GM19397 (cell line): ENCODE results near the gene ZNF787.
A peak's percentile ranks its signal among the peaks of the same experiment; 100 is the strongest.

Experiments used
- ATAC-seq: cut with Tn5 transposase; IDR thresholded peaks from one replicate; pipeline ENCODE4 v1.9.1; 2021; ENCODE audit warnings: mild to moderate bottlenecking, moderate library complexity; ENCODE audit not compliant: unreplicated experiment

ZNF787 gene

DNA sequence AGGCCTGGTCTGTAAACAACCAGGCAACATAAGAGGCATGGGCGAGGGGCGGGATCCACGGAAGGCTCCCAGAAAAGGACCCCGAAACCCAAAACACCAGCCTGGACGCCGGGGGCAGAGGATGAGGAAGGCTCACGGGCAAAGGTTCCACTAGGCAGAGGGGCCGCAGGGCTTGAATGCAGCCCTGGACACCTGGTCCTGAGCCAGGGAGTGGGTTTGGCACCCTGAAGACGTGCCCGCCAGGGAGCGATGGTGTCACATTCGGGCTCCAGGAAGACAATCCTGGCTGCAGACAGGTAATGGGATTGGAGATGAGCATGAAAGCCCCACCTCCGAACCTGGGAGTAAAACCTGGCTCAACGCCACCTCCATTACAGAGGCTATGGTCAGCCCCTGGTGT is 31.8 kb downstream of the ZNF787 start:
- no peak for ATAC-seq

DNA sequence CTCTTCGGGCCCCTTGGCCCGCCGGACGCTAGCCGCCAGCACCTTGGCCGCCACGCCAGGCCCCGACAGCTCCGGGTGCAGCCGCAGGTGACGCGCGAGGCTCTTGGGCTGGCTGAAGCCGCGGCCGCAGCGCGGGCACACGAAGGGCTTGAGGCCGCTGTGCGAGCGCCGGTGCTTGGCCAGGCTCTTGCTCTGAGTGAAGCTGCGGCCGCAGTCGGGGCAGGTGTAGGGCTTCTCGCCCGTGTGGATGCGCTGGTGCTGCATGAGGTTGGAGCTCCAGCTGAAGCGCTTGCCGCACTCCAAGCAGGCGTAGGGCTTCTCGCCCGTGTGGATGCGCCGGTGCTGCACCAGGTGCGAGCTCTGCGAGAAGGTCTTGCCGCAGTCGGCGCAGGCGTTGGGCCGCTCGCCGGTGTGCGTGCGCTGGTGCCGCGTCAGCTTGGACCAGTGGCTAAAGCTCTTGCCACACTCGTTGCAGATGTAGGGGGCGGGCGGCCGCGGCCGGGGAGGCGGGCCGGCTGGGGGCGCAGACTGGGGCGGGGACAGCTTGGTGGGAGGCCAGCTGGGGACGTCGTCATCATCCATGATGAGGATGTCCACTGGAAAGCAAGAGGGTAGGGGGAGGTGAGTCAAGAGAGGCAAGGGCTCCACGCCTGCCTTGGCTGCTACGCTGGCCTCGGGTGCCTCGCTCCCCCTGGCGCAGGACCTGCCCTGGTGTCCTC is 32.4 kb downstream of the ZNF787 start:
- no peak for ATAC-seq

- no peak for ATAC-seq
These were observed 33.2 kb downstream of the ZNF787 start for GRCh38 chr19:56087647-56088496.

DNA sequence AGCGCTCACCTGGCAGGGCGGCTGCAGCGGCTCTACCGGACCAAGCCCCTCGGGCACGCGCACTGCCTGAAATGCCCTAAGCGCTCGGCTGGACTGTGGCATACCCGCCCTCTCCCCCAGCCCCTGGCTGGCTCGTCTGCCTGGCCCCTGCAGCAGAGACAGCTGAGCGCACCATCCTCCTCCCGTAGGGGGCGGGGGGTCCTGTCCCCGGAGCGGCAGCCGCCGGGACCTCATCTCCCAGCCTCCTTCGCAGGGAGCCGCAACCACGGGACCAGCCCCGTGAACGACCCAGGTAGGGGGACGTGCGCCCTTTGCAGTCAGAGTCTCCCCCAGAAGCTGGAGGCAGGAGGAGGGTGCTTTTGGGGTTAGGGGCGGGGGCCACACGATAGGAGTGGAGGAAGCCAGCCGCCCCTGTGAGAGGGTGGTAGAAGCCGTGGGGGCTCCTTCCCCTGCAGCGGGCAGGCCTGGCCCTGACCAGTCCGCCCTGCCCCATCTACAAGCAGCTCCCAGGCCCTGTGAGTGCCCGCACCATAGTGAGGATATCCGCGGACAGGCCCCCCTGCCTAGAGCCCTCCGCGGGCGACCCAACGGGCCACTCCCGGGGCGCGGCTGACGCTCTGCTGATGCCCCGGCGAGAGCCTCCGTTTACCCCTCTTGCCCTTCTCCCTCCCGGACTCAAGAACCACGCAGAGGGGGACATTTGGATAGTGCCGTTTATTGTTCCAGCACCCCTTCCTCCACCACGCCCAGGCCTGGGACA is 34.2 kb downstream of the ZNF787 start:
- ATAC-seq, result no peak

DNA sequence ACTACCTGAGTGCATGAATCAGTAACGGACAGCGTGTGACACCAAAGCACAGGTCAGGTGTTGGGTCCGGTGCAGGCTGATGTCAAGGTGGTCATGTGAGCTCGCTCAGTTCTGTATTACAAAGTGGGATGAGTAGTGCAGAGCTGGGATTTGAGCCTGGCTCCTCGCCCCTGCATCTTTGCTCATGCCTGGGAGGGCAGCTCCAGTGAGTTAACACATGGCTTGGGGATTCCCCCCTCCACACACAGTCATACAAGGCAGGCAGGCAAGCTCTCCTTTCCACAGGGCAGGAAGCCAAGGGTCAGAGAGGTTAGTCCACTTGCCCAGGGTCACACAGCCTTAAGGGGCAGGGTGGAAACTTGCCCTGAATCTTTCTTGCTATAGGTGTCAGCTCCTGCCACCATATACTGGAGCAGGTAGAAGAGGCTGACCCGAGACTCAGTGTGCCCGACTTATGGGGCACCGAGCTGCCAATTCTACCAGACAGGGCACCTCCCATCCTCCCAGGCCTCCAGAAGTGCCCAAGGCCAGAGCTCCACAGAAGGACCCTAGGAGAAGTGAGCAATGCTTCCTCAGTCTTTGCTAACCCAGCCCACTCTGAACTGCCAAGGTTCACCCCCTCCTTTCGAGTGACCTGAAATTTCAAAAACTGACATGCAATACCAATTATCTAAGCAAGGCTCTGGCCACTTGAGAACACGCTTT is 35.4 kb downstream of the ZNF787 start:
- no peak for ATAC-seq

GRCh38 chr19:56084835-56085536 is 36.1 kb downstream of the ZNF787 start:
- ATAC-seq, result no peak

- no peak for ATAC-seq
These were observed 37.4 kb downstream of the ZNF787 start for GRCh38 chr19:56083668-56084067.

DNA sequence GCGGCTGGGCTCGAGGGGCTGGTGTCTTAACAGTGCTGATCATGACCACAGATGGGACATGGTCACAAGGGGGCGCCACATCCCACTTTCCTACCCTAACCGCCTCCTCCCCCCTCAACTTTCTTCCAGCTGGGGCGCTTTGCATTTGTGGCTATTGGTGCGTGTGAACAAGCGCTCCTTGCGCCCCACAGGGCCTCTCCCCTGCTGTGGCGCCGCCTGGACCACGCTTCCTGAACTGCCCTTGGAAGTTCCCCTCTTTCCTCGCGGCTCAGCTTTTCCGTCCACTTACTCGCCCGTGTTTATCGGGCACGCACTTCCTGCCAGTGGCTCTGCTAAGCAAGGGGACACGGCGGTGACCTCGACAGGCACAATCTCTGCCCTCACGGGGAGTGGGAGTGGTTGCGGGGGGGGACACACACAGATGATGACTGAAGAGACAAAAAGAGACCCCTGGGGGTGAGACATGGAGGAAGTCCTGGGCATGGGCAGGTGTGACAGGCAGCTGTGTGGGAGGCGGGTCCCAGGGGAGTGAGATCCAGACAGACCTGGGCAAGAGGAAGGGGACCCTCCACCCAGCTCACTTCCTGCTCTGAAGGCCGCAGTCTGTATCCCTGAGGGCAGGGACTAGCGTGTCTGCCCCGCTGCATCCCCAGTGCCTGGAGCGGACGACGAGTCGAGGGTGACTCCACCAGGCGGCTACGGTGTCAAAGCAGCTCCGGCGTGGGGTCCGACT is 40.3 kb downstream of the ZNF787 start:
- no peak for ATAC-seq

DNA sequence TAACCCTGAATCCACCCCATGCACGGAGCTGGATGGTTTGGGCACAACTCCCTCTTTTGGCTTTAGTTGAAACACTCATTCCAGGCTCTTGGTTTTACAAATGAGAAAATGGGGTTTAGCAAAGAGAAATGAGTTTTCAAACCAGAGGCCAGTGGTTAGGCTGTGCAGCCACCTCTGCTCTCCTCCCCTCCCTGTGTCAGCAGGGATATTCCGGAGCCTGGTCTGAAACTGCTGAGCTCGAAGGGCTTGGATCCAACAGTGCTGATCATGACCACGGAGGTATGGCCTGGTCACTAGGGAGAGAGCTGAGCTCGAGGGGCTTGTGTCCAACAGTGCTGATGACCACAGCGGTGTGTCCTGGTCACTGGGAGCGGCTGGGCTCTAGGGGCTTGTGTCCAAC is 41.5 kb downstream of the ZNF787 start:
- no peak for ATAC-seq

GRCh38 chr19:56076498-56076897 is 44.6 kb downstream of the ZNF787 start:
- ATAC-seq, result no peak

DNA sequence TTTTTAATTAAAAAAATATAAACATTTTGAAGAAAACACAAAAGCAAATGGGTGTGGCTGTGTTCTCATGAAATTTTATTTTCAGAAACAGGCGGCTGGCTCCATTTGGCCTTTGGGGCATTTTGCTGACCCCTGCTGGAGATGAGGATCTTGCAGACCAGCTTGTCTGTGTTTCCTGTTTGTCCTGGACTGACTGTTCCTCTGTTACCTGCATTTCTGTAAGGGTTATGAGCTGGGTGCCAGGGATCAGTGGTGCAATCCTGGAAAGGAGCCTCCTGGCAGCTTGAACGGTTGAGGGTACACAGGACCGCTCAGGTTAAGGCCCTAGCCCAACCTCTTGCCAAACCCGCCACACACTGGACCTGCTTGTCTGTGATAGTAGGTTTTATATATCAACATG is 49.9 kb downstream of the ZNF787 start:
- no peak for ATAC-seq

DNA sequence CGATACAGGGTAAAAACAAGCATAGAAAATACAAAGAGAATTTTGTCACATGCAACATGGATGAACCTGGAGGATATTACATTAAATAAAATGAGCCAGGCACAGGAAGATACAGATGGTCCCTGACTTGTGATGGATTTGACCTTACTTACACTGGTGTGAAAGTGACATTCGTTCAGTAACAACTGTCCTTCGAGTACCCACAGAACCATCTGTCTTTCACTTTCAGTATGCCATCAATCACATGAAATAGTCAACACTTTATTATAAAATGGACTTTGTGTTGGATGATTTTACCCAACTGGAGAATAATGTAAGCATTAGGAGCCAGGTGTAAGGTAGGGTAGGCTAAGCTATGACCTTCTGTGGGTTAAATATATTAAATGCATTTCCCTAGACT is 51.5 kb downstream of the ZNF787 start:
- ATAC-seq, result no peak

- peak; percentile 63 for ATAC-seq
These were observed 54.7 kb downstream of the ZNF787 start for GRCh38 chr19:56066152-56067023.

- no peak for ATAC-seq
These were observed 67.5 kb downstream of the ZNF787 start for GRCh38 chr19:56053596-56053995.
